HCT116 (cell line): ENCODE data around the gene CBX7. TPM values are rescaled to one million over a fixed set of nuclear protein-coding genes. Genes with fewer than 3 reads are reported as not detected.

Experiments
- ATAC-seq: fragments of 200-7000 bp; cut with Tn5 transposase; 2 replicates; pipeline ENCODE4 v1.9.1; 2020; ENCODE audit warnings: mild to moderate bottlenecking, moderate library complexity
- BruUV-seq: library from RNA; stranded (reverse); fragments of 400-500 nt; replicated peaks from 2 replicates; lab custom pipeline; 2021; lab: Mats Ljungman, UMichigan
- CTCF ChIA-PET: fragments of 300-600 bp; sonication (Branson Sonifier 250); formaldehyde crosslinking; loops from one replicate; lab custom pipeline; 2021; ENCODE audit warnings: antibody characterized with exemption; lab: Charles Lee
- POLR2A ChIA-PET: fragments of 300-600, 350-600 bp; sonication (Branson Sonifier 250); formaldehyde crosslinking; loops from one replicate; lab custom pipeline; 2021; ENCODE audit warnings: antibody characterized with exemption; lab: Charles Lee
- RAD21 ChIA-PET, 2 experiments: fragments of 300-600 bp; sonication (Branson Sonifier 250); formaldehyde crosslinking; loops; one replicate each; lab custom pipeline; 2023; ENCODE audit warnings: low total read pairs in 2 of 2; ENCODE audit not compliant: uncharacterized antibody in 2 of 2, unreplicated experiment in 2 of 2, low non-redundant PET in 1 of 2; lab: Charles Lee
- DNase-seq: peaks from one replicate; pipeline ENCODE4 v3.0.0-alpha.2; 2010; ENCODE audit warnings: low read depth, low spot score
- H2AFZ ChIP-seq: fragments of 200-600 bp; shearing (Covaris generic), sonication (generic); 2 replicates; pipeline ENCODE4 v1.6.1; 2017; ENCODE audit warnings: low read depth, mixed run types, mixed read lengths, antibody characterized with exemption, low read length; ENCODE audit not compliant: poor library complexity, severe bottlenecking
- H3K27ac ChIP-seq: 2 replicates; pipeline ENCODE4 v1.5.1; 2012; ENCODE audit warnings: low read depth, low read length
- H3K27me3 ChIP-seq: fragments of 200-600 bp; sonication (generic); 2 replicates; pipeline ENCODE4 v1.6.1; 2016; ENCODE audit warnings: mixed run types, low read length, mixed read lengths; ENCODE audit not compliant: insufficient read depth
- H3K36me3 ChIP-seq, 2 experiments: fragments of 200-500 bp in 1 of 2; fragments of 200-600 bp in 1 of 2; sonication (Bioruptor generic) in 1 of 2; sonication (generic) in 1 of 2; 2 replicates each; pipeline versions ENCODE4 v1.5.1 to v1.6.1; 2014 to 2016; ENCODE audit warnings: low read length in 2 of 2, inconsistent platforms in 1 of 2, mixed read lengths in 1 of 2, mixed run types in 1 of 2; ENCODE audit not compliant: insufficient read depth in 2 of 2, control insufficient read depth in 1 of 2
- H3K4me1 ChIP-seq, 2 experiments: fragments of 200-600 bp in 1 of 2; sonication (generic) in 1 of 2; 2 replicates each; pipeline versions ENCODE4 v1.5.1 to v1.6.1; 2012 to 2017; ENCODE audit warnings: low read length in 2 of 2, inconsistent platforms in 1 of 2, mild to moderate bottlenecking in 1 of 2, mixed read lengths in 1 of 2, mixed run types in 1 of 2, moderate library complexity in 1 of 2; ENCODE audit not compliant: insufficient read depth in 2 of 2, control insufficient read depth in 1 of 2
- H3K4me2 ChIP-seq: fragments of 200-600 bp; sonication (generic); 2 replicates; pipeline ENCODE4 v1.6.1; 2017; ENCODE audit warnings: mixed run types, low read length, mixed read lengths
- H3K4me3 ChIP-seq, 2 experiments: fragments of 200-600 bp in 1 of 2; sonication (generic) in 1 of 2; replicated peaks in 1 of 2; 2 replicates each; pipeline ENCODE4 v1.5.1; 2011 to 2016; ENCODE audit warnings: low read length in 2 of 2, control low read depth in 1 of 2, low read depth in 1 of 2, mild to moderate bottlenecking in 1 of 2, mixed read lengths in 1 of 2, mixed run types in 1 of 2
- H3K79me2 ChIP-seq: fragments of 200-600 bp; sonication (generic); 2 replicates; pipeline ENCODE4 v1.6.1; 2017; ENCODE audit warnings: mild to moderate bottlenecking, mixed run types, low read length, moderate library complexity, mixed read lengths; ENCODE audit not compliant: insufficient read depth
- H3K9ac ChIP-seq: fragments of 200-600 bp; sonication (generic); 2 replicates; pipeline ENCODE4 v1.6.1; 2016; ENCODE audit warnings: low read length, mixed read lengths
- H3K9me2 ChIP-seq: fragments of 200-600 bp; sonication (generic), shearing (Covaris generic); 2 replicates; pipeline ENCODE4 v1.6.1; 2017; ENCODE audit warnings: mixed run types, mild to moderate bottlenecking, moderate library complexity; ENCODE audit not compliant: insufficient read depth
- H3K9me3 ChIP-seq, 2 experiments: fragments of 200-500 bp in 1 of 2; fragments of 200-600 bp in 1 of 2; sonication (Bioruptor generic) in 1 of 2; sonication (generic) in 1 of 2; 2 replicates each; pipeline ENCODE4 v1.6.1; 2014 to 2017; ENCODE audit warnings: low read length in 2 of 2, mixed read lengths in 2 of 2, inconsistent platforms in 1 of 2, low read depth in 1 of 2, mild to moderate bottlenecking in 1 of 2, mixed run types in 1 of 2, moderate library complexity in 1 of 2; ENCODE audit not compliant: control insufficient read depth in 1 of 2, insufficient read depth in 1 of 2
- H4K20me1 ChIP-seq: fragments of 200-600 bp; sonication (generic), shearing (Covaris generic); 2 replicates; pipeline ENCODE4 v1.6.1; 2017; ENCODE audit warnings: mixed run types, mild to moderate bottlenecking, moderate library complexity; ENCODE audit not compliant: insufficient read depth
- CBX3 ChIP-seq: IDR thresholded peaks from 2 replicates; pipeline ENCODE4 v1.6.1; 2012; ENCODE audit warnings: low read depth
- CEBPB ChIP-seq: IDR thresholded peaks from 2 replicates; pipeline ENCODE4 v1.6.1; 2012; ENCODE audit warnings: low read depth
- CTCF ChIP-seq, 3 experiments: fragments of 200-600 bp in 1 of 3; sonication (generic) in 1 of 3; IDR thresholded peaks in 2 of 3; conservative IDR thresholded peaks in 1 of 3; 2 replicates each; pipeline ENCODE4 v1.5.1; 2012 to 2017; ENCODE audit warnings: low read depth in 2 of 3, low read length in 2 of 3, antibody characterized with exemption in 1 of 3, borderline replicate concordance in 1 of 3, control low read depth in 1 of 3, mild to moderate bottlenecking in 1 of 3, mixed read lengths in 1 of 3, mixed run types in 1 of 3, moderate library complexity in 1 of 3; ENCODE audit not compliant: insufficient read depth in 1 of 3
- ELF1 ChIP-seq: IDR thresholded peaks from 2 replicates; pipeline ENCODE4 v1.6.1; 2012; ENCODE audit warnings: low read depth, borderline replicate concordance
- EZH2 ChIP-seq: fragments of 200-600 bp; sonication (generic); IDR thresholded peaks from 2 replicates; pipeline ENCODE4 v1.6.1; 2017; ENCODE audit warnings: antibody characterized with exemption, mixed run types
- EZH2phosphoT487 ChIP-seq: fragments of 200-600 bp; IDR thresholded peaks from 2 replicates; pipeline ENCODE4 v1.6.1; 2018; ENCODE audit warnings: antibody characterized with exemption, borderline replicate concordance
- MAX ChIP-seq: IDR thresholded peaks from 2 replicates; pipeline ENCODE4 v1.6.1; 2012
- POLR2A ChIP-seq: IDR thresholded peaks from 2 replicates; pipeline ENCODE4 v1.7.0; 2011; ENCODE audit warnings: borderline replicate concordance; ENCODE audit not compliant: insufficient read depth, insufficient read length; ENCODE audit errors: extremely low read depth
- POLR2AphosphoS5 ChIP-seq: IDR thresholded peaks from 2 replicates; pipeline ENCODE4 v1.6.1; 2011; ENCODE audit warnings: mild to moderate bottlenecking, low read depth, low read length, moderate library complexity
- RAD21 ChIP-seq: IDR thresholded peaks from 2 replicates; pipeline ENCODE4 v1.6.1; 2012; ENCODE audit warnings: low read depth, mild to moderate bottlenecking
- REST ChIP-seq: IDR thresholded peaks from 2 replicates; pipeline ENCODE4 v1.6.1; 2012; ENCODE audit warnings: low read depth
- SIN3A ChIP-seq: IDR thresholded peaks from 2 replicates; pipeline ENCODE4 v1.6.1; 2012; ENCODE audit warnings: low read depth
- SP1 ChIP-seq: IDR thresholded peaks from 2 replicates; pipeline ENCODE4 v1.6.1; 2012; ENCODE audit warnings: low read depth
- TCF7L2 ChIP-seq: IDR thresholded peaks from 2 replicates; pipeline ENCODE4 v1.7.0; 2011; ENCODE audit warnings: borderline replicate concordance, inconsistent platforms; ENCODE audit not compliant: insufficient read depth, insufficient read length; ENCODE audit errors: extremely low read depth
- YY1 ChIP-seq: IDR thresholded peaks from 2 replicates; pipeline ENCODE4 v1.6.1; 2011; ENCODE audit warnings: low read length, low read depth, moderate library complexity, mild to moderate bottlenecking; ENCODE audit not compliant: insufficient replicate concordance; ENCODE audit errors: extremely low read depth
- ZBTB33 ChIP-seq: IDR thresholded peaks from 2 replicates; pipeline ENCODE4 v1.6.1; 2011; ENCODE audit warnings: mild to moderate bottlenecking, low read length, moderate library complexity; ENCODE audit not compliant: insufficient replicate concordance; ENCODE audit errors: extremely low read depth
- ZNF274 ChIP-seq: fragments of 200-500 bp; sonication (Bioruptor generic); IDR thresholded peaks from 2 replicates; pipeline ENCODE4 v1.6.1; 2014; ENCODE audit warnings: mild to moderate bottlenecking, low read depth, low read length, inconsistent platforms
- intact Hi-C: fragments of 100-400 bp; cut with micrococcal nuclease; formaldehyde crosslinking; loops from 2 replicates; pipeline ENCODE4 v1.10.0; 2022
- total RNA-seq: library from RNA; stranded (reverse); gene quantifications from one replicate; pipeline ENCODE4 v1.2.1, GENCODE V29; 2021; ENCODE audit not compliant: unreplicated experiment

The CBX7 gene
- total RNA-seq, 1 experiment from 2014 or later = 20.1 TPM

- TF ChIP-seq EZH2phosphoT487 (no peak), SP1 (no peak), MAX (no peak)
These were observed 36.4 kb downstream of the CBX7 start (continued) for GRCh38 chr22:39115977-39116621.

- no peak overlapping the region for H2AFZ ChIP-seq
- no peaks in the 10 kb centered on the region for H4K20me1 ChIP-seq
- no peak overlapping the region for H3K9ac ChIP-seq
- RAD21 ChIA-PET = no interaction called here
- no peaks in the 10 kb centered on the region for H3K4me1 ChIP-seq
- no peaks in the 10 kb centered on the region for H3K36me3 ChIP-seq
- no peaks in the 10 kb centered on the region for H3K79me2 ChIP-seq
- no TSS peak for BruUV-seq
- no peaks in the 10 kb centered on the region for H3K27me3 ChIP-seq
- DNase-seq = no peak
- POLR2A ChIA-PET = no interaction called here
- no peak overlapping the region for H3K4me3 ChIP-seq
- intact Hi-C loops = loop anchor here (5.0 kb wide), 2 partner anchors 188 to 1063 kb away; no protein-coding TSS in a partner anchor
- H3K4me2 ChIP-seq = no peak overlapping the region
- no peaks in the 10 kb centered on the region for H3K9me2 ChIP-seq
- no peak overlapping the region for H3K27ac ChIP-seq
- H3K9me3 ChIP-seq = no peaks in the 10 kb centered on the region
- CTCF ChIA-PET = interaction anchor here (1.0 to 1.8 kb wide), 2 partner anchors 17 to 347 kb away, joined by 4 read pairs; no protein-coding TSS in a partner anchor
- ATAC-seq = no peak
- no peak for TF ChIP-seq POLR2A
- TF ChIP-seq SIN3A = no peak
- TF ChIP-seq MAX = no peak
- TF ChIP-seq POLR2AphosphoS5 = no peak
- no peak for TF ChIP-seq CTCF (IDR thresholded peaks at IDR 0.05 in 2 of 3, conservative IDR thresholded peaks at IDR 0.05 in 1 of 3; ENCODE audit: borderline replicate concordance in 1 of 3, insufficient read depth in 1 of 3, low read depth in 2 of 3, low read length in 2 of 3)
- TF ChIP-seq TCF7L2 = no peak
- TF ChIP-seq REST = no peak
- no peak for TF ChIP-seq CEBPB
- TF ChIP-seq CBX3 = no peak
- no peak for TF ChIP-seq EZH2
- no peak for TF ChIP-seq ZNF274
- no peak for TF ChIP-seq ZBTB33
- TF ChIP-seq ELF1 = no peak
- no peak for TF ChIP-seq RAD21
- no peak for TF ChIP-seq YY1
These were observed 36.9 kb downstream of the CBX7 start for GRCh38 chr22:39115570-39115969.
